ENCODE data around the gene PRRC2B.
"Not testable (repeated sequence)": the region's sequence is repeated elsewhere in the genome, so short reads cannot be mapped to it uniquely, and the experiment has no call there.

PRRC2B gene

DNA sequence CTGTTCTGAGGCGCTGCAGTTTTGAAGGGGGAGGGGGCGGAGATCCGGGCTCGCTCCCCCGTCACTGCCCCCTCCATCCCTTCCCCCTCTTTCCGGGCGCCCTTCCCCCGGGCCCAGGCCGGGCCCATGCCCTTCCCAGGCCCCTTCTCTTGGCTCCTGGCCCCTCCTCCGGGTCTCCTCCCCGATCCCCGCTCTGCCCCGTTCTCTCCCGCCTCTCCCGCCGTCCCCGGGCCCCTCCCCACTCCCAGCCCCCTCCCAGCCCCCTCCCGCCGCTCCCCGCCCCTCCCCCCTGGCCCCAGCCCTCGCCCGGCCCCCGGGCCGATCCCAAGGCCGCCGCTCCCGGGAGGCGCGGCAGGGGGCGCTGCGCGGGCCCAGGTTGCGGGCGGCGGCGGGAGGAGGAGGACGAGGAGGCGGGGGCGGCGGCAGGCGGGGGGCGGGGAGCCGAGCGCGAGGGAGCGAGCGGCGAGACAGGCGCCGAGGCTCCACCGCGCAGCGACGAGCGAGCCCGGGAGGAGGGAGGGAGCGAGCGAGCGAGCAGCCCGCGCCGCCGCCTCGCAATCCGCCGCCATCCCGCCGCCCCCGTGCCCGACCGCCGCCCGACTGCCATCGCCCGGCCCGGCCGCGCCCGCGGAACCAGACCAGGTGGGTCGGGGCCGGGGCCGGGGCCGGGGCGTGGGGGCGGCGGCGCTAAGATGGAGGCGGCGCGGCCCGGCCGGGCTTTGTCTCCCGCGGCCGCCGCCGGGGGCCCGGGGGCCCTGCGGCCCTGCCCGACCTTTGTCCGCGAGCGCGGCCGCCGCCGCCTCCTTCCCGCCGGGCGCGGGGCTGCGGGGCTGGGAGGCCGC, at the start of gene PRRC2B:
PRRC2B (plus strand) TSS at position 465 of the 842 bp plus-strand sequence. CDS start 36,059 bp downstream, outside the sequence.
- Histone ChIP-seq H3K9me3 (ENCODE audit: control insufficient read depth, insufficient read depth, low read depth, low read length) (no peaks in the 10 kb centered on the region), H3K27ac (ENCODE audit: low read depth, low read length) (peak within 1 kb of the TSS; percentile 91), H3K9ac (ENCODE audit: low read length) (peak within 1 kb of the TSS; percentile 88), H3K27me3 (ENCODE audit: control insufficient read depth, insufficient read depth, low read length) (no peaks in the 10 kb centered on the region), H3K36me3 (ENCODE audit: control insufficient read depth, insufficient read depth, low read length) (peaks cover 6% of the 10 kb centered on the region; the same call in 1 of the 2 replicates), H3K4me1 (ENCODE audit: control insufficient read depth, insufficient read depth, low read length) (peaks cover 46% of the 10 kb centered on the region), H3K4me3 (ENCODE audit: low read depth, low read length) (peak within 1 kb of the TSS; percentile 81)

DNA sequence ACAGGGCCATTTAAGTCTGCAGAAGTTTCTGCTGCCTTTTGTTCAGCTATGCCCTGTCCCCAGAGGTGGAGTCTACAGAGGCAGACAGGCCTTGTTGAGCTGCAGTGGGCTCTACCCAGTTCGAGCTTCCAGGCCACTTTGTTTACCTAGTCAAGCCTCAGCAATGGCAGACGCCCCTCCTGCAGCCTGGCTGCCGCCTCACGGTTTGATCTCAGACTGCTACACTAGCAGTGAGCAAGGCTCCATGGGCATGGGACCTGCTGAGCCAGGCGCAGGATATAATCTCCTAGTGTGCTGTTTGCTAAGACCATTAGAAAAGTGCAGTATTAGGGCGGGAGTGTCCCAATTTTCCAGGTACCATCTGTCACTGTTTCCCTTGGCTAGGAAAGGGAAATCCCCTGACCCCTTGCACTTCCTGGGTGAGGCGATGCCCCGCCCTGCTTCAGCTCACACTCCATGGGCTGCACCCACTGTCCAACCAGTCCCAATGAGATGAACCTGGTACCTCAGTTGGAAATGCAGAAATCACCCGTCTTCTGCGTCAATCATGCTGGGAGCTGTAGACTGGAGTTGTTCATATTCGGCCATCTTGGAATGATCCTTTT, 48.9 kb upstream of the PRRC2B start:
- not testable (repeated sequence) for H3K27ac ChIP-seq (ENCODE audit: low read depth, low read length); H3K9ac ChIP-seq (ENCODE audit: low read length); H3K27me3 ChIP-seq (ENCODE audit: control insufficient read depth, insufficient read depth, low read length); H3K4me3 ChIP-seq (ENCODE audit: low read depth, low read length); H3K9me3 ChIP-seq (ENCODE audit: control insufficient read depth, insufficient read depth, low read depth, low read length); H3K36me3 ChIP-seq (ENCODE audit: control insufficient read depth, insufficient read depth, low read length); H3K4me1 ChIP-seq (ENCODE audit: control insufficient read depth, insufficient read depth, low read length)

DNA sequence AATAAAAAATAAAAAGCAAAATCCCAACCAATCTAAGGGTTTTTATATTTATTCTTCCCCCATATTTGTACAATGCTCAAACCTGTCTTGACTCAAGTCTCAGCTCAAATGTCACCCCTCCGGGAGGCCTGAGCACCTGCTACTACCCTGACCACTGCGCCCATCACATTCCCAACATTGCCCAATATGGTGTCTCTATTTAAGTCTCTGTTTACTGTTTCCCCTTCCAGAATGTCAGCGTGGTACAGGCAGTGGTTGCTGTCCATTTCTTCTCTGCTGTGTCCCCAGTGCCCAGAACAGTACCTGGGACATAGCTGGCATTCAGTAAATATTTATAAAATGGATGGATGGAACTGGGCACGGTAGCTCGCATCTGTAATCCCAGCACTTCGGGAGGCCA, 47.3 kb upstream of the PRRC2B start:
- Histone ChIP-seq H3K9ac (ENCODE audit: low read length) (no peak overlapping the region), H3K4me3 (ENCODE audit: low read depth, low read length) (no peak overlapping the region), H3K36me3 (ENCODE audit: control insufficient read depth, insufficient read depth, low read length) (no peaks in the 10 kb centered on the region), H3K4me1 (ENCODE audit: control insufficient read depth, insufficient read depth, low read length) (peaks cover 9% of the 10 kb centered on the region), H3K27ac (ENCODE audit: low read depth, low read length) (no peak overlapping the region), H3K27me3 (ENCODE audit: control insufficient read depth, insufficient read depth, low read length) (no peaks in the 10 kb centered on the region), H3K9me3 (ENCODE audit: control insufficient read depth, insufficient read depth, low read depth, low read length) (peaks cover 7% of the 10 kb centered on the region; the same call in 1 of the 2 replicates)

DNA sequence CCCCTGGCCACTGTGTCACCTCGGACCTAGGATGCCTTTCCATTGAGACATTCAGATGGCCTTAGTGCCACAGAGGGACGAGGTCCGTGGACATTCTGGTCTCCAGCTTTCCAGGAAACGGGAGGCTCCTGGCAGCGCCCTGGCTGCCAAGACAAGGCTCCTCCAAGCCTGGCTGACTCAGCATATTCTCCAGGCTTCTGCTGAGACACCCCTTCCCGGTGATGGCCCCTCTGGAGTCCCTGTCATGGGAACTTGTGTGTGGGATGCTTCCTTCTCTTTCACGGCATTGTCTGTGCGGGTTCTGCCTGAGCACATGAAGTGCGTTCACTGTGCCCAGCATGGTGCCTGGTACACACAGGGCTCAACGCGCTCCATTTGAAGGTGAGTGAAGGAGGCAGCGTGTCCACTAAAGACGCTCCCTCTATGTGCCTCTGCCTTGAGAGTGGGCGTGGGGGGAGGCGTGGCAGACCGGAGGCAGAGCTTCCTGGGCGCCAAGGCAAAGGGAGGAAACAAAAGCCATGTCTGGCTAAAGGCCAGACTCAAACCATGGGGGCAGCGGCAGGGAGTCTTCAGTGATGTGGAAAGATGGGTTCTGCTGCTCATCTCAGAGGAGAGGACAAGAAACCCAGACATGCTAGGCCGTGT, 46.4 kb upstream of the PRRC2B start:
- H3K4me1 ChIP-seq (ENCODE audit: control insufficient read depth, insufficient read depth, low read length), result peaks cover 9% of the 10 kb centered on the region
- H3K36me3 ChIP-seq (ENCODE audit: control insufficient read depth, insufficient read depth, low read length), result no peaks in the 10 kb centered on the region
- H3K9me3 ChIP-seq (ENCODE audit: control insufficient read depth, insufficient read depth, low read depth, low read length), result peaks cover 7% of the 10 kb centered on the region; the same call in 1 of the 2 replicates
- H3K4me3 ChIP-seq (ENCODE audit: low read depth, low read length), result no peak overlapping the region
- no peak overlapping the region for H3K27ac ChIP-seq (ENCODE audit: low read depth, low read length)
- no peak overlapping the region for H3K9ac ChIP-seq (ENCODE audit: low read length)
- no peaks in the 10 kb centered on the region for H3K27me3 ChIP-seq (ENCODE audit: control insufficient read depth, insufficient read depth, low read length)

DNA sequence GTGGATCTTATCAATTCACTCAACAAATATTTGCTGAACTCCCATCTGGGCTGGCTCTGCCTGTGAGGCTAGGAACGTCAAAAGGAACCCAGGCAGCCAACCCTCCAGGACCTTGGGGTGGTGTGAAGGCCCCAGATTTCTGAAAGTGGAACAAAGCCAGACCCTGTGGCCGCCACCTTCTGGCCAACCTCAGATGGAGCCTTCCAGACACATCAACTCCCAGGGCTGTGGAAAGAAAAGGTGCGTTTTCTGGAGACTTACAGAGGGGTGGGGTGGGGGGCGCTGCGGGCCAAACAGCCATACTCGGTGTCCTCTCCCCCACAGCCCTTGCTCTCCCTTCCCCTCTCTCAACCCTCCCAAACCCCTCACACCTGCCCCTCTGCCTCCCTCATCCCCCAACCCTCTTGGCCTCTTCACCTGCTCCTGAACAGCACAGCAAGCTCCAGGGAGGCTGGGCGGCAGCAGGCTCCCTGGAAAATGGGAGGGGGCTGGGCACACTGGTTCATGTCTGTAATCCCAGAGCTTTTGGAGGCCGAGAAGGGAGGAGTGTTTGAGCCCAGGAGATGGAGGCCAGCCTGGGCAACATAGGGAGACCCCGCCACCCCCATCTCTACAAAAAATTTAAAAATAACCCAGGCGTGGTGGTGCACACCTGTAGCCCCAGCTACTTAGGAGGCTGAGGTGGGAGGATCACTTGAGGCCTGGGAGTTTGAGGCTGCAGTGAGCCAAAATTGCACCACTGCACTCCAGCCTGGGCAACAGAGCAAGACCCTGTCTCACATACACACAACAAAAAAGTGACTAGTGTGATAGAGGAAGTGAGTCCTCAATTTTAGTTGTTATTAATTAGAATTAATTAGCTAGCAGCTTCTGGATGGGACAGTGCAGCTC, 45.0 kb upstream of the PRRC2B start:
- H3K9me3 ChIP-seq (ENCODE audit: control insufficient read depth, insufficient read depth, low read depth, low read length), result peaks cover 7% of the 10 kb centered on the region; the same call in 1 of the 2 replicates
- H3K36me3 ChIP-seq (ENCODE audit: control insufficient read depth, insufficient read depth, low read length), result no peaks in the 10 kb centered on the region
- H3K4me1 ChIP-seq (ENCODE audit: control insufficient read depth, insufficient read depth, low read length), result peaks cover 9% of the 10 kb centered on the region
- H3K9ac ChIP-seq (ENCODE audit: low read length), result no peak overlapping the region
- no peaks in the 10 kb centered on the region for H3K27me3 ChIP-seq (ENCODE audit: control insufficient read depth, insufficient read depth, low read length)
- no peak overlapping the region for H3K4me3 ChIP-seq (ENCODE audit: low read depth, low read length)
- no peak overlapping the region for H3K27ac ChIP-seq (ENCODE audit: low read depth, low read length)

DNA sequence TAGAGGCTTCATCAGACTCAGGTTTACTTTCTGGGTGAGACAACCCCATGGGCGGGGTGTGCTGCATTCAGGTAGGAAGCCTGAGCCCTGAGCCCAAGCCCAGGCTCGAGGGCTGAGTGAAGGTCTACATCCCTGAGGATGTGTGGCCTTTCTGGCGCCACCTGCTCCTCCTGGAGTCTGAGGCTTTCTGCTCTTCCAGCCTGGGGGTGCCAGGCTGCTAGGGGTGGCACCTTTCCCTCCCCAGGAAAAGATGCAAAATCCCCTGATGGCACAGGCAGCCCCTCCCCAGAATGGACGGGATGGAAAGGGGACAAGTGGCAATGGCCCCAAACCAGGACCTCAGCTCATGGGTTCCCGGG, 44.4 kb upstream of the PRRC2B start:
- Histone ChIP-seq H3K27me3 (ENCODE audit: control insufficient read depth, insufficient read depth, low read length) (no peaks in the 10 kb centered on the region), H3K4me1 (ENCODE audit: control insufficient read depth, insufficient read depth, low read length) (peaks cover 9% of the 10 kb centered on the region), H3K9ac (ENCODE audit: low read length) (peak overlapping the region; percentile 70), H3K27ac (ENCODE audit: low read depth, low read length) (no peak overlapping the region), H3K9me3 (ENCODE audit: control insufficient read depth, insufficient read depth, low read depth, low read length) (peaks cover 7% of the 10 kb centered on the region; the same call in 1 of the 2 replicates), H3K36me3 (ENCODE audit: control insufficient read depth, insufficient read depth, low read length) (no peaks in the 10 kb centered on the region), H3K4me3 (ENCODE audit: low read depth, low read length) (peak overlapping the region; percentile 39)

DNA sequence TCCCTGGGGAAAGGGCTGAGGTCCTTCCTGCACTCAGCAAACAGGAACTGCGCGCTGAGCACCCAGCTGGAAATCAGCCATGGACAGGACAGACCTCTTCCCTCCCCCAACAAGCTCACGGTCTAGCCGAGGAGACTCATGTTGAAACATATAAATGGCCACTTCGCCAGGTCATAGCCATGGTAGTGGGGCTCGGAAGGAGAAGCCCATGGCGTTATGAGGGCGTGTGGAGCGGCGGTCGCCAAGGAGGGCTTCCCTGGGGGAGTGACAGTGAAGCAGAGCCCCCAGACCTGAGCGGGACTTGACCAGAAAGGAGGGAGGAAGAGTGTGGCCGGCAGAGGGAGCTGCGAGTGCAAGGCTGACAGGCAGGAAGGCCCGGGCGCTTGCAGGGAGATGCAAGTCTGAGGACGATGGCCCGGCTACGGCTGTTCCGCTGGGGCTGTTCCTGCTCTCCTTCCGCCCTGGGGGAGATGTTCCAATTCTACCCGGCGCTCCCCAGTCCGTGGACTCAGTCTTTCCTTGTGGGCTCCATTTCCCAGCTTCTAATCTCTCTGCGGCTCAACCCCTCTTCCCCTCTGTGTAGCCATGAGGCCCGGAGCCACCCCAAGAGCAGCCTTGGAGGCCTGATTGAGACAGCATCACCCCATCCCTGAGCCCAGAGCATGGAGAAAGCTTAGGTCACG, 43.9 kb upstream of the PRRC2B start:
- Histone ChIP-seq H3K9ac (ENCODE audit: low read length) (peak overlapping the region; percentile 70), H3K9me3 (ENCODE audit: control insufficient read depth, insufficient read depth, low read depth, low read length) (0 out of 2 replicates have a peak, but pooled peaks cover 3% of the 10 kb centered on the region), H3K4me1 (ENCODE audit: control insufficient read depth, insufficient read depth, low read length) (peaks cover 9% of the 10 kb centered on the region), H3K27me3 (ENCODE audit: control insufficient read depth, insufficient read depth, low read length) (no peaks in the 10 kb centered on the region), H3K4me3 (ENCODE audit: low read depth, low read length) (peak overlapping the region; percentile 39), H3K27ac (ENCODE audit: low read depth, low read length) (no peak overlapping the region), H3K36me3 (ENCODE audit: control insufficient read depth, insufficient read depth, low read length) (no peaks in the 10 kb centered on the region)

DNA sequence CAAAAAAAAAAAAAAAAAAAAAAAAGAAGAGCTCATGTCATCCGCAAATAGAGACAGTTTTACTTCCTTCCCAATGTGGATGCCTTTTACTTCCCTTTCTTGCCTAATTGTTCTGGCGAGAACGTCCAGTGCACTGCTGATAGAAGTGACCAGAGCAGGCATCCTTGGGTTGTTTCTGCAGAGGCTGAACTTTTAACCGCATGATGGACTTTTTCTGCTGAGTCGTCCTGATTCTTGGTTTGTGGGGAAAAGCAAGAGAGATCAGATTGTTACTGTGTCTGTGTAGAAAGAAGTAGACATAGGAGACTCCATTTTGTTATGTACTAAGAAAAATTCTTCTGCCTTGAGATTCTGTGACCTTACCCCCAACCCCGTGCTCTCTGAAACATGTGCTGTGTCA, 37.4 kb upstream of the PRRC2B start:
- H3K4me3 ChIP-seq (ENCODE audit: low read depth, low read length); H3K27me3 ChIP-seq (ENCODE audit: control insufficient read depth, insufficient read depth, low read length); H3K36me3 ChIP-seq (ENCODE audit: control insufficient read depth, insufficient read depth, low read length); H3K9me3 ChIP-seq (ENCODE audit: control insufficient read depth, insufficient read depth, low read depth, low read length): not testable (repeated sequence)
- peak overlapping the region; percentile 81 for H3K9ac ChIP-seq (ENCODE audit: low read length)
- peaks cover 11% of the 10 kb centered on the region for H3K4me1 ChIP-seq (ENCODE audit: control insufficient read depth, insufficient read depth, low read length)
- peak overlapping the region; percentile 83; the same call in 1 of the 2 replicates for H3K27ac ChIP-seq (ENCODE audit: low read depth, low read length)

DNA sequence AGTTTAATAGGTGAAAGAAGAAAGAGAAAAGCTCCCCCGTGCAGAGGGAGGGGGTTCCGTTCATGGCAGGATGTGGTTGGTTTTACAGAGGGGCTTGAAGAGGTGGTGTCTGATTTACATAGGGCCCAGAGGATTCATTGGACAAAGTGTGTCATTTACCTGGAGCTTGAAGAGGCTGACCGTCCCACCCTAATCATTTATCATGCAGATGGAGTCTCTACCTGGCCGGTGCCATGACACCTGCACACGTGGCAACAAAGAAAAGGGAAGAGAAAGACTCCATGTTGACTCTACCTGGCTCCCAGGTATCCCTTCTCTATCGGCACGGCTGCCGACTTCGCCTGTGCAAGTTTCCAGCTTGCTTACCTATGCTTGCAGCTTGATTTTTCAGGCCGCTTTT, 35.3 kb upstream of the PRRC2B start:
- no peaks in the 10 kb centered on the region for H3K9me3 ChIP-seq (ENCODE audit: control insufficient read depth, insufficient read depth, low read depth, low read length)
- H3K4me1 ChIP-seq (ENCODE audit: control insufficient read depth, insufficient read depth, low read length), result peaks cover 11% of the 10 kb centered on the region
- peak overlapping the region; percentile 85 for H3K9ac ChIP-seq (ENCODE audit: low read length)
- no peaks in the 10 kb centered on the region for H3K27me3 ChIP-seq (ENCODE audit: control insufficient read depth, insufficient read depth, low read length)
- H3K4me3 ChIP-seq (ENCODE audit: low read depth, low read length), result no peak overlapping the region
- peak overlapping the region; percentile 94; the same call in 1 of the 2 replicates for H3K27ac ChIP-seq (ENCODE audit: low read depth, low read length)
- no peaks in the 10 kb centered on the region for H3K36me3 ChIP-seq (ENCODE audit: control insufficient read depth, insufficient read depth, low read length)

DNA sequence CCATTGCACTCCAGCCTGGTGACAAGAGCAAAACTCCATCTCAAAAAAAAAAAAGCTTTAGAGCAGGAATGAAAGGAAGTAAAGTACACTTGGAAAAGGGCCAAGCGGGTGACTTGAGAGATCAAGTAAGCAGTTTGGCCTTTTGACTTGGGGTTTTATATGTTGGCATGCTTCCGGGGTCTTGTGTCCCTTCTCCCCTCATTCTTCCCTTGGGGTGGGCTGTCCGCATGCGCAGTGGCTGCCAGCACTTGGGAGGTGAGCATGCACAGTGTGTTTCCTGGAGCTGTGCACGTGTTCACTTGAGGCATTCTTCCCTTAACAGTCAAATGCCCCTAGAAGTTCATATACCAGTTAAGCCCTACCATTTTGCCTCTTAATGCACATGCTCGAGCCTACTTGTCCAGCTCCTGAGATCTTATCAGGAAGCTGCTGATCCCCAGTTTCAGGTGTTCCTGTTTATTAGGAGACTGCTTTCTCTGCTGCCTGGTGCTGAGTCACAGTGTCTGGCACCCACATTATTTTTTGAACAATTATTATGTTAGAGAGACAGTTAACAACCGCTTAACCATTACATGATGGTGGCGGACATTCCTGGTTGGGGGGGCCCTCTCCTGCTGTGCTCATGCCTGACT, 32.6 kb upstream of the PRRC2B start:
- no peaks in the 10 kb centered on the region for H3K36me3 ChIP-seq (ENCODE audit: control insufficient read depth, insufficient read depth, low read length)
- no peak overlapping the region for H3K27ac ChIP-seq (ENCODE audit: low read depth, low read length)
- peaks cover 11% of the 10 kb centered on the region for H3K4me1 ChIP-seq (ENCODE audit: control insufficient read depth, insufficient read depth, low read length)
- H3K27me3 ChIP-seq (ENCODE audit: control insufficient read depth, insufficient read depth, low read length), result no peaks in the 10 kb centered on the region
- no peak overlapping the region for H3K4me3 ChIP-seq (ENCODE audit: low read depth, low read length)
- H3K9me3 ChIP-seq (ENCODE audit: control insufficient read depth, insufficient read depth, low read depth, low read length), result no peaks in the 10 kb centered on the region
- H3K9ac ChIP-seq (ENCODE audit: low read length), result no peak overlapping the region

Data from HUES6 (cell line).